Heart left ventricle (tissue), 16 donors: Measurements from ENCODE around the gene PRKN. TPM values are rescaled to one million over a fixed set of nuclear protein-coding genes. Genes with fewer than 3 reads are reported as not detected.

Experiments used
- ATAC-seq, 4 donors: fragments of 200-7000 bp; cut with Tn5 transposase; one replicate each; pipeline ENCODE4 v1.9.1; 2020 to 2022; ENCODE audit warnings: moderate library complexity in 4 of 4, mild to moderate bottlenecking in 3 of 4, moderate number of reproducible peaks in 1 of 4
- DNase-seq, 5 donors: peaks; one replicate each; pipeline ENCODE4 v3.0.0-alpha.2; 2020
- H3K27ac ChIP-seq, 12 donors: fragments of 200-600 bp; sonication (generic) in 4 of 12; one replicate each; pipeline versions ENCODE4 v1.5.0 to v1.8.0; 2016 to 2022; ENCODE audit warnings: mild to moderate bottlenecking in 2 of 12
- H3K27me3 ChIP-seq, 9 donors: fragments of 200-600 bp; sonication (generic) in 2 of 9; one replicate each; pipeline versions ENCODE4 v1.5.1 to v1.8.0; 2016 to 2022; ENCODE audit warnings: mild to moderate bottlenecking in 3 of 9
- H3K36me3 ChIP-seq, 9 donors: fragments of 200-600 bp; sonication (generic) in 2 of 9; one replicate each; pipeline versions ENCODE4 v1.5.0 to v1.8.0; 2018 to 2022; ENCODE audit warnings: mild to moderate bottlenecking in 2 of 9
- H3K4me1 ChIP-seq, 12 donors: fragments of 200-600 bp; sonication (generic) in 4 of 12; one replicate each; pipeline versions ENCODE4 v1.5.0 to v1.8.0; 2016 to 2022; ENCODE audit warnings: mild to moderate bottlenecking in 3 of 12
- H3K4me3 ChIP-seq, 12 donors: fragments of 200-600 bp; sonication (generic) in 4 of 12; one replicate each; pipeline versions ENCODE4 v1.5.0 to v1.8.0; 2017 to 2022; ENCODE audit warnings: mild to moderate bottlenecking in 9 of 12, moderate library complexity in 4 of 12
- H3K9me3 ChIP-seq, 12 donors: fragments of 200-600 bp; sonication (generic) in 4 of 12; one replicate each; pipeline versions ENCODE4 v1.5.0 to v1.8.0; 2016 to 2022; ENCODE audit warnings: mild to moderate bottlenecking in 1 of 12
- CTCF ChIP-seq, 12 donors: fragments of 200-600 bp; sonication (generic) in 4 of 12; IDR thresholded peaks; one replicate each; pipeline versions ENCODE4 v1.5.0 to v1.8.0; 2018 to 2022; ENCODE audit warnings: antibody characterized with exemption in 12 of 12, mild to moderate bottlenecking in 5 of 12
- POLR2A ChIP-seq, 2 donors: fragments of 450-650 bp; IDR thresholded peaks; one replicate each; pipeline ENCODE4 v1.6.1; 2017; ENCODE audit warnings: antibody characterized with exemption in 2 of 2, mild to moderate bottlenecking in 2 of 2, moderate library complexity in 2 of 2
- WGBS, 4 donors: extraction: QIAGEN DNeasy Blood & Tissue Kit in 2 of 4; methylation state at CpG; one replicate each; pipeline versions ENCODE4 v1.1.5 to v1.1.7; 2013 to 2018; 5-methylcytosine and 5-hydroxymethylcytosine counted together
- intact Hi-C, 10 donors: fragments of 100-400 bp; cut with DNase I; formaldehyde crosslinking; loops; one replicate each; pipeline versions ENCODE4 v1.11.1 to v1.14.2; 2022
- polyA plus RNA-seq, 2 donors: library from polyadenylated mRNA; stranded (reverse); fragments of 200-250 nt; gene quantifications; one replicate each; pipeline ENCODE4 v1.2.3, GENCODE V29; 2013
- total RNA-seq, 9 donors: library from RNA; depleted of rRNA in 2 of 9; stranded (reverse); fragments of >200 nt in 2 of 9; fragmentation: NEBNext Ultra II Directional in 3 of 9; extraction: Animal tissue kit (Norgen Biotek cat#: 25700) in 3 of 9; gene quantifications; one replicate each; pipeline versions ENCODE4 v1.1.0 to v1.2.4, GENCODE V29; 2016 to 2023
- donor health status: ischemic (EF 13 %, LVEDD 7.1; RV severe dilation, severe dysfunction).
- donor health status: healthy with polysubstance abuse.
- donor health status: DM: no; HTN: yes; CAD: no.
- donor health status: DM: no; HTN: no; CAD: no.
- donor health status: ischemic (EF 25% LVEDD 6.9; RV normal size, moderate dysfunction).
- donor health status: ischemic (EF 25% LVEDD 5.7; RV mildly dilated, moderate dysfunction).
- donor health status: healthy.
- donor health status: DM: yes; HTN: yes; CAD: no.
- donor health status: ischemic (EF 35%, LVEDD 5.7; RV mildly dilated, moderate dysfunction).
- donor health status: nonischemic (EF 11% LVEDD 7.7; RV severe dilation, severe dysfunction).
- donor health status: DM: yes; HTN: yes; CAD: no.
- donor health status: PGD.
- donor health status: ischemic (EF 29% LVEDD 5.4; RV normal size, mild dysfunction).
- donor health status: nonischemic (EF 23%, LVEDD 6.1; RV moderate dilation, normal function).

Gene PRKN
- total and polyA plus RNA-seq, 11 donors, result 3.4 to 32.5 (median 21.2) TPM

DNA sequence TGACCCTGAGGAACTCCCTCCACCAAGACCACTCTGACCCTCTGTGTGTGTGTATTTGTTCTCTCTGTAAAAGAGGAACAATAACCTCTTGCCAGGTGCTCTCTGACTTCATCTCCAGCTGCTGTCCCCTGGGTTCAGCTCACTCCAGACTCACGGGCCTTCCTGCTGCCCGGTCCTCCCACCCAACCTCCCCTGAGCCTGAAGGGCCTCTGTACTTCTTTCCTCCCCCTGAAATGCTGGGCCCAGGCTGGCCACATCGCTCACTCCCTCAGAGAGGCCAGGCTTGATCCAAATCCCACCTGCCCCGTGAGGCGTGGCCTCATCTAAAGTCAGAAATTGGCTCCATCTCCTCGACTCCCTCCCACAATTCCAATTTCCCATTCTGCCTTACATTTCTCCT, 202.4 kb downstream of the PRKN start:
- Histone ChIP-seq H3K36me3 (no peaks in the 10 kb centered on the region), H3K27ac (no peak overlapping the region), H3K27me3 (no peaks in the 10 kb centered on the region), H3K4me3 (no peak overlapping the region), H3K4me1 (no peaks in the 10 kb centered on the region), H3K9me3 (no peaks in the 10 kb centered on the region)
- intact Hi-C loops, result no loop called here
- WGBS, 4 donors, result 74 to 86% (median 81%) methylated on average over 6 of the region's 6 CpGs
- no peak for DNase-seq
- TF ChIP-seq CTCF (IDR thresholded peaks at IDR 0.05), result no peak
- no peak for TF ChIP-seq POLR2A (IDR thresholded peaks at IDR 0.05)
- ATAC-seq, result no peak

DNA sequence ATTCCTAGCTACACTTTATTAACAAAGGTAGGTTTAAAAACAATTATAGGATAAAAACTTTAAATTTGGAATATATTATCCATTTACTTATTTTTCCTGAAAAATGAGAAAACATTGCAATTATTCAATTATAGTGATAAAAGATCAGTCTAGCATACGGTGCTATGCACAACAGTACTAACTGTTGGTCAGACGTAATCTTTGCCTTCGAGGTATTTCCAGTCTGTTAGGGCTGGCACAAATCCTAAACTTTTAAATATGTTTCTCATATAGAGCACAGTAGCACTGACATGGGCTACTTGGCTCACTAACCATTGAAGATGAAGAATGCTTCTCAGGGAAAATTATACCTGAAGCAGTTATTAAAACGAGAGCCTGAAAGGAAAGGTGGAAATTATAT, 214.8 kb downstream of the PRKN start:
- Histone ChIP-seq H3K4me3 (no peak overlapping the region), H3K27ac (no peak overlapping the region), H3K9me3 (no peaks in the 10 kb centered on the region), H3K36me3 (no peaks in the 10 kb centered on the region), H3K27me3 (no peaks in the 10 kb centered on the region), H3K4me1 (peaks cover 0 to 16% (median 4%) of the 10 kb centered on the region in 12 donors)
- ATAC-seq (no peak), DNase-seq (no peak)
- 77 to 87% (median 82%) methylated on average over 4 of the region's 4 CpGs for WGBS, 4 donors
- intact Hi-C loops, result no loop called here
- TF ChIP-seq CTCF (IDR thresholded peaks at IDR 0.05) (no peak), POLR2A (IDR thresholded peaks at IDR 0.05) (no peak)

GRCh38 chr6:162497389-162497788, 230.2 kb downstream of the PRKN start:
- Histone ChIP-seq H3K4me3 (no peak overlapping the region), H3K9me3 (no peaks in the 10 kb centered on the region), H3K27ac (no peak overlapping the region), H3K36me3 (no peaks in the 10 kb centered on the region), H3K27me3 (no peaks in the 10 kb centered on the region), H3K4me1 (peaks cover 0 to 6% (median 0%) of the 10 kb centered on the region in 12 donors)
- TF ChIP-seq POLR2A (IDR thresholded peaks at IDR 0.05), result no peak
- TF ChIP-seq CTCF (IDR thresholded peaks at IDR 0.05), result no peak
- ATAC-seq (no peak), DNase-seq (no peak)
- 73 to 84% (median 82%) methylated on average over 5 of the region's 5 CpGs for WGBS, 4 donors
- intact Hi-C loops, result no loop called here

- H3K4me3 ChIP-seq, result no peak overlapping the region
- no peaks in the 10 kb centered on the region for H3K9me3 ChIP-seq
- H3K4me1 ChIP-seq, result peaks cover 0 to 10% (median 0%) of the 10 kb centered on the region in 12 donors
- H3K36me3 ChIP-seq, result no peaks in the 10 kb centered on the region
- ATAC-seq (no peak), DNase-seq (no peak)
- 88 to 100% (median 96%) methylated on average over 3 of the region's 3 CpGs for WGBS, 4 donors
- intact Hi-C loops, result no loop called here
- no peak for TF ChIP-seq CTCF (IDR thresholded peaks at IDR 0.05)
- no peak for TF ChIP-seq POLR2A (IDR thresholded peaks at IDR 0.05)
- H3K27ac ChIP-seq, result no peak overlapping the region
- no peaks in the 10 kb centered on the region for H3K27me3 ChIP-seq
Observed at GRCh38 chr6:162493917-162494316, 233.6 kb downstream of the PRKN start.
